ENCODE results near the gene ATF4. TPM values are rescaled to one million over a fixed set of nuclear protein-coding genes. Genes with fewer than 3 reads are reported as not detected.

ATF4 gene
- total RNA-seq, 1 donor from 2014 or later: 173 TPM

- no peaks in the 10 kb centered on the region for H3K27me3 ChIP-seq
- intact Hi-C loops (cut with DNase I): no loop called here
- no peaks in the 10 kb centered on the region for H3K36me3 ChIP-seq
- H3K27ac ChIP-seq: no peak overlapping the region
- H3K4me1 ChIP-seq: no peaks in the 10 kb centered on the region
- no peak overlapping the region for H3K4me3 ChIP-seq
- no peak for TF ChIP-seq CTCF (IDR thresholded peaks at IDR 0.05)
- DNase-seq (ENCODE audit: low spot score in 2 of 2): no peak
- no peaks in the 10 kb centered on the region for H3K9me3 ChIP-seq
Measured at GRCh38 chr22:39567135-39567946, 47.0 kb downstream of the ATF4 start.

- Histone ChIP-seq H3K27me3 (no peaks in the 10 kb centered on the region), H3K4me3 (no peak overlapping the region), H3K9me3 (no peaks in the 10 kb centered on the region), H3K27ac (no peak overlapping the region), H3K4me1 (no peaks in the 10 kb centered on the region), H3K36me3 (no peaks in the 10 kb centered on the region)
- intact Hi-C loops (cut with DNase I): no loop called here
- no peak for TF ChIP-seq CTCF (IDR thresholded peaks at IDR 0.05)
- DNase-seq (ENCODE audit: low spot score in 2 of 2): no peak
Measured at GRCh38 chr22:39568278-39568981, 48.1 kb downstream of the ATF4 start.

- no peaks in the 10 kb centered on the region for H3K27me3 ChIP-seq
- intact Hi-C loops (cut with DNase I): no loop called here
- no peak overlapping the region for H3K4me3 ChIP-seq
Measured at GRCh38 chr22:39569066-39569465, 48.7 kb downstream of the ATF4 start.

GRCh38 chr22:39570226-39570625, 49.9 kb downstream of the ATF4 start:
- DNase-seq (ENCODE audit: low spot score in 2 of 2): no peak
- no peaks in the 10 kb centered on the region for H3K27me3 ChIP-seq
- no peaks in the 10 kb centered on the region for H3K4me1 ChIP-seq
- intact Hi-C loops (cut with DNase I): no loop called here
- TF ChIP-seq CTCF (IDR thresholded peaks at IDR 0.05): no peak
- no peaks in the 10 kb centered on the region for H3K9me3 ChIP-seq
- no peak overlapping the region for H3K4me3 ChIP-seq
- no peaks in the 10 kb centered on the region for H3K36me3 ChIP-seq
- no peak overlapping the region for H3K27ac ChIP-seq

More at GRCh38 chr22:39569066-39569465, 48.7 kb downstream of the ATF4 start:
- no peak for DNase-seq (ENCODE audit: low spot score in 2 of 2)
- no peaks in the 10 kb centered on the region for H3K36me3 ChIP-seq
- no peaks in the 10 kb centered on the region for H3K9me3 ChIP-seq
- no peaks in the 10 kb centered on the region for H3K4me1 ChIP-seq
- TF ChIP-seq CTCF (IDR thresholded peaks at IDR 0.05): no peak
- H3K27ac ChIP-seq: no peak overlapping the region

GRCh38 chr22:39570665-39571064, 50.3 kb downstream of the ATF4 start, which contains the start of gene CACNA1I:
Gene CACNA1I (plus strand): TSS chr22:39570753. CDS start chr22:39570753, 0 bp downstream.
- no peak within 1 kb of the TSS for H3K4me3 ChIP-seq
- no peaks in the 10 kb centered on the region for H3K36me3 ChIP-seq
- no peak within 1 kb of the TSS for H3K27ac ChIP-seq
- no peak for TF ChIP-seq CTCF (IDR thresholded peaks at IDR 0.05)
- H3K4me1 ChIP-seq: no peaks in the 10 kb centered on the region
- no peaks in the 10 kb centered on the region for H3K9me3 ChIP-seq
- DNase-seq (ENCODE audit: low spot score in 2 of 2): no peak
- H3K27me3 ChIP-seq: no peaks in the 10 kb centered on the region
- intact Hi-C loops (cut with DNase I): no loop called here
